Dendritic cell treated with granulocyte-macrophage colony-stimulating factor and Interleukin-4, amounts not matched to agents 40 ng/mL and 50 ng/mL, for 4 days (primary cell): ENCODE results near the gene CALCOCO2.

Experiments used
- H3K27ac Mint-ChIP-seq: one replicate; pipeline ENCODE4 v1.8.0; 2022; ENCODE audit warnings: mild to moderate bottlenecking, mixed read lengths
- H3K27me3 Mint-ChIP-seq: one replicate; pipeline ENCODE4 v1.8.0; 2022; ENCODE audit warnings: mild to moderate bottlenecking, mixed read lengths
- H3K36me3 Mint-ChIP-seq: one replicate; pipeline ENCODE4 v1.8.0; 2022; ENCODE audit warnings: low read depth, mixed read lengths
- H3K4me1 Mint-ChIP-seq: one replicate; pipeline ENCODE4 v1.8.0; 2022; ENCODE audit warnings: low read depth, mixed read lengths
- H3K4me3 Mint-ChIP-seq: one replicate; pipeline ENCODE4 v1.8.0; 2022; ENCODE audit warnings: mild to moderate bottlenecking, moderate library complexity, mixed read lengths
- H3K9me3 Mint-ChIP-seq: one replicate; pipeline ENCODE4 v1.8.0; 2022; ENCODE audit warnings: mixed read lengths
- intact Hi-C: fragments of 100-400 bp; cut with micrococcal nuclease; formaldehyde crosslinking; loops from one replicate; pipeline ENCODE4 v1.15.0; 2022

CALCOCO2 gene

GRCh38 chr17:48907713-48908046 is 76.8 kb downstream of the CALCOCO2 start:
- H3K9me3 Mint-ChIP-seq, result no peaks in the 10 kb centered on the region
- peak overlapping the region; percentile 92 for H3K4me3 Mint-ChIP-seq
- no peaks in the 10 kb centered on the region for H3K27me3 Mint-ChIP-seq
- H3K4me1 Mint-ChIP-seq, result peaks cover 53% of the 10 kb centered on the region
- H3K27ac Mint-ChIP-seq, result peak overlapping the region; percentile 95
- peaks cover 48% of the 10 kb centered on the region for H3K36me3 Mint-ChIP-seq
- intact Hi-C loops, result loop anchor here (1.0 to 2.0 kb wide), 2 partner anchors 15 to 37 kb away; partner anchors contain the start of genes ATP5MC1 and SNF8

DNA sequence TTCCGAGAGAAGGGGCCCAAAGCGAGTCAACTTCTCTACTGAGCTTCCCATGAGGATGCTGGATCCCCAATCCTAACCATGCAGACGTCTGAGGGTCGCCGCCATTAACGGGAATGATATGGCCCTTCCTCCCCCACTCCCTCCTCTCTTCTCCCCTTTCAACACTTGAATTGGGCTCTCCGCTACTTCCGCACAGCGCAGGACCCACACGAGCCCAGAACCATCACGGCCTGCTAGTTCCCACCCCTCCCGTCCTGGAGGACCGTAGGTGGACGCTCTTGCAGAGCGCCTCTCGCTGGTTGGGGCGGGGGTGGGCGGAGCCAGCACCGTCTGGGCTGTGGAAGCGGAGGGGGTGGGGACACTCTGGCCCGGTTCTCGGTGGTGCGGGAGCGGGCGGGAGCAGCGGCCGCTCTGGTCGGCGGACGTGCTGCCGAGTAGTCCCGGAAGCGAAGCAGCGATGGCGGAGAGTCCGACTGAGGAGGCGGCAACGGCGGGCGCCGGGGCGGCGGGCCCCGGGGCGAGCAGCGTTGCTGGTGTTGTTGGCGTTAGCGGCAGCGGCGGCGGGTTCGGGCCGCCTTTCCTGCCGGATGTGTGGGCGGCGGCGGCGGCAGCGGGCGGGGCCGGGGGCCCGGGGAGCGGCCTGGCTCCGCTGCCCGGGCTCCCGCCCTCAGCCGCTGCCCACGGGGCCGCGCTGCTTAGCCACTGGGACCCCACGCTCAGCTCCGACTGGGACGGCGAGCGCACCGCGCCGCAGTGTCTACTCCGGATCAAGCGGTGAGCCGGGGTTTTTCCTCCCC is 77.4 kb downstream of the CALCOCO2 start, which contains the start of gene UBE2Z:
Gene UBE2Z, plus strand, starts transcription at position 361 of the 797 bp plus-strand sequence. Its CDS starts 97 bp downstream, at position 458.
- H3K4me1 Mint-ChIP-seq, result peaks cover 58% of the 10 kb centered on the region
- no peaks in the 10 kb centered on the region for H3K27me3 Mint-ChIP-seq
- peaks cover 54% of the 10 kb centered on the region for H3K36me3 Mint-ChIP-seq
- peak within 1 kb of the TSS; percentile 92 for H3K4me3 Mint-ChIP-seq
- intact Hi-C loops, result loop anchor here (1.0 to 2.0 kb wide), 2 partner anchors 16 to 37 kb away; partner anchors contain the start of genes ATP5MC1 and SNF8
- peak within 1 kb of the TSS; percentile 95 for H3K27ac Mint-ChIP-seq
- H3K9me3 Mint-ChIP-seq, result no peaks in the 10 kb centered on the region

DNA sequence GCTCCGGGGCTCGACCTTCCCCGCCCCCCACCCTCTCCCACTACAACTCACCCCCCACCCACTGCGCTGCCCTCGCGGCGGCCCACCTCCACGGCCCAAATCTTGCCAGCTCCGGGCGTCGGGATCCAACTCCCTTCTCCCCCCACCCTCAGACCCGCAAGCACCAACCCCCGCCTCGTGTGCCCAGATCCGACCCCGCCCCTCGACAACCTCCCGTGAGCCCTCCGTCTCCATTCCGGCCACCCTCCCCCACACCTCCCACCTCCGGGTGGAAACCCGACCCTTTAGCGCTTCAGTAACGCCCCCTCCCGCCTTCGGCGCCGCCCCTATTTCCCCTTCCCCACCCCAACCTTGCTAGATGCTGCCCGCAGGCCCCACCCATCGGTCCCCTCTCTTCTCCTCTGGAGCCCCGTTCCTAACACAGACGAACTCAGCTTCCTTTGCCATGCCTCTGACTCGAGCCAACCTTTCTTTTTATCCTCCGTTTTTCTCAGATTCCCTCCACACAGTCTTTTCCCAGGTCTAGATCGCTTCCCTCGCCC is 78.1 kb downstream of the CALCOCO2 start:
- H3K4me3 Mint-ChIP-seq, result peak overlapping the region; percentile 92
- peak overlapping the region; percentile 95 for H3K27ac Mint-ChIP-seq
- peaks cover 61% of the 10 kb centered on the region for H3K36me3 Mint-ChIP-seq
- H3K27me3 Mint-ChIP-seq, result no peaks in the 10 kb centered on the region
- intact Hi-C loops, result loop anchor here (1.0 to 2.0 kb wide), 2 partner anchors 17 to 36 kb away; partner anchors contain the start of genes ATP5MC1 and SNF8
- H3K4me1 Mint-ChIP-seq, result peaks cover 65% of the 10 kb centered on the region
- H3K9me3 Mint-ChIP-seq, result no peaks in the 10 kb centered on the region

- Mint-ChIP-seq H3K36me3 (peaks cover 69% of the 10 kb centered on the region), H3K9me3 (no peaks in the 10 kb centered on the region), H3K27me3 (no peaks in the 10 kb centered on the region), H3K27ac (peak overlapping the region; percentile 95), H3K4me1 (peaks cover 74% of the 10 kb centered on the region), H3K4me3 (peak overlapping the region; percentile 92)
- intact Hi-C loops, result loop anchor here (2.0 kb wide), 1 partner anchor 35 kb away; the partner anchor contains the start of gene SNF8
Observed at GRCh38 chr17:48909783-48910182, 78.9 kb downstream of the CALCOCO2 start.

- intact Hi-C loops, result no loop called here
- no peaks in the 10 kb centered on the region for H3K27me3 Mint-ChIP-seq
- no peaks in the 10 kb centered on the region for H3K9me3 Mint-ChIP-seq
- H3K4me3 Mint-ChIP-seq, result peak overlapping the region; percentile 92
- peak overlapping the region; percentile 95 for H3K27ac Mint-ChIP-seq
- H3K4me1 Mint-ChIP-seq, result peaks cover 79% of the 10 kb centered on the region
- peaks cover 75% of the 10 kb centered on the region for H3K36me3 Mint-ChIP-seq
Observed at GRCh38 chr17:48910370-48910769, 79.5 kb downstream of the CALCOCO2 start.

- no peak overlapping the region for H3K4me3 Mint-ChIP-seq
- no peak overlapping the region for H3K27ac Mint-ChIP-seq
- intact Hi-C loops, result no loop called here
- no peaks in the 10 kb centered on the region for H3K27me3 Mint-ChIP-seq
- peaks cover 90% of the 10 kb centered on the region for H3K4me1 Mint-ChIP-seq
- H3K9me3 Mint-ChIP-seq, result no peaks in the 10 kb centered on the region
- peaks cover 96% of the 10 kb centered on the region for H3K36me3 Mint-ChIP-seq
Observed at GRCh38 chr17:48912476-48912875, 81.6 kb downstream of the CALCOCO2 start.
